K562 (cell line): ENCODE results near the gene TNPO3. TPM values are rescaled to one million over a fixed set of nuclear protein-coding genes. Genes with fewer than 3 reads are reported as not detected.

Source experiments
- ATAC-seq: fragments of 200-7000 bp; cut with Tn5 transposase; 3 replicates; pipeline ENCODE4 v1.9.1; 2020; ENCODE audit warnings: moderate library complexity
- BruUV-seq: library from RNA; stranded (reverse); fragments of 400-500 nt; replicated peaks from 2 replicates; lab custom pipeline; 2021; lab: Mats Ljungman, UMichigan
- CTCF ChIA-PET: fragments of 300-600 bp; formaldehyde crosslinking; extraction: SDS; loops from one replicate; lab custom pipeline; 2021; ENCODE audit warnings: low intra/inter-chr PET ratio; lab: Yijun Ruan, JAX
- POLR2A ChIA-PET: fragments of 300-600, 350-650 bp; sonication (Branson Sonifier 250); formaldehyde crosslinking; extraction: SDS; loops from one replicate; lab custom pipeline; 2021; ENCODE audit warnings: antibody characterized with exemption, inconsistent platforms; lab: Yijun Ruan, JAX
- DNase-seq, 4 experiments: peaks; one replicate each; pipeline versions ENCODE4 v3.0.0 to v3.0.0-alpha.2; 2011 to 2018; ENCODE audit warnings: low spot score in 3 of 4, mixed read lengths in 3 of 4; ENCODE audit errors: extremely low read depth in 1 of 4
- FAIRE-seq: peaks from 2 replicates; lab custom pipeline; 2011; peaks lifted over from hg19 to GRCh38; lab: Jason Lieb, UNC
- H2AFZ ChIP-seq: 2 replicates; pipeline ENCODE4 v1.6.0; 2011; ENCODE audit warnings: low read depth, low read length, control low read depth, inconsistent platforms
- H3K27ac ChIP-seq: fragments of 200-600 bp; 3 replicates; pipeline ENCODE4 v1.8.0; 2011; ENCODE audit warnings: low read depth, mild to moderate bottlenecking, control low read depth, inconsistent platforms, low read length, moderate library complexity, mixed read lengths; ENCODE audit errors: extremely low read depth
- H3K27me3 ChIP-seq, 2 experiments: fragments of 300-600 bp in 1 of 2; 2 replicates in 1 of 2; 3 replicates in 1 of 2; pipeline versions ENCODE4 v1.6.0 to v1.8.0; 2011; ENCODE audit warnings: inconsistent platforms in 2 of 2, low read length in 2 of 2, mild to moderate bottlenecking in 1 of 2, mixed read lengths in 1 of 2, moderate library complexity in 1 of 2; ENCODE audit not compliant: control insufficient read depth in 2 of 2, insufficient read depth in 2 of 2
- H3K36me3 ChIP-seq: fragments of 300-600 bp; 3 replicates; pipeline ENCODE4 v1.8.0; 2011; ENCODE audit warnings: mild to moderate bottlenecking, low read length, inconsistent platforms; ENCODE audit not compliant: control insufficient read depth, insufficient read depth
- H3K4me1 ChIP-seq, 2 experiments: fragments of 200-600 bp in 1 of 2; replicated peaks in 1 of 2; 2 replicates in 1 of 2; 3 replicates in 1 of 2; pipeline versions ENCODE4 v1.5.1 to v1.8.0; 2011; ENCODE audit warnings: inconsistent platforms in 2 of 2, low read length in 2 of 2, mild to moderate bottlenecking in 1 of 2, mixed read lengths in 1 of 2, moderate library complexity in 1 of 2; ENCODE audit not compliant: control insufficient read depth in 2 of 2, insufficient read depth in 2 of 2
- H3K4me2 ChIP-seq: 2 replicates; pipeline ENCODE4 v1.6.1; 2011; ENCODE audit warnings: low read length, control low read depth, inconsistent platforms, mixed read lengths; ENCODE audit not compliant: insufficient read depth
- H3K4me3 ChIP-seq: fragments of 200-600 bp; sonication (generic), shearing (Covaris generic); 2 replicates; pipeline ENCODE4 v1.5.1; 2016; ENCODE audit warnings: control low read depth, inconsistent platforms
- H3K79me2 ChIP-seq: fragments of 200-600 bp; 3 replicates; pipeline ENCODE4 v1.8.0; 2011; ENCODE audit warnings: low read length, inconsistent platforms; ENCODE audit not compliant: control insufficient read depth, insufficient read depth
- H3K9ac ChIP-seq, 2 experiments: 2 replicates each; pipeline versions ENCODE4 v1.6.0 to v1.6.1; 2011; ENCODE audit warnings: low read depth in 2 of 2, low read length in 2 of 2, control low read depth in 1 of 2, inconsistent platforms in 1 of 2, mild to moderate bottlenecking in 1 of 2, mixed read lengths in 1 of 2; ENCODE audit not compliant: insufficient read depth in 1 of 2
- H3K9me1 ChIP-seq: one replicate; pipeline ENCODE4 v1.6.0; 2011; ENCODE audit warnings: inconsistent platforms, mild to moderate bottlenecking, low read length, moderate library complexity; ENCODE audit not compliant: control insufficient read depth, insufficient read depth
- H3K9me3 ChIP-seq: replicated peaks from 2 replicates; pipeline ENCODE4 v1.5.1; 2011; ENCODE audit warnings: low read depth, low read length, inconsistent platforms; ENCODE audit not compliant: control insufficient read depth, insufficient read depth
- H4K20me1 ChIP-seq: replicated peaks from 2 replicates; pipeline ENCODE4 v1.6.1; 2011; ENCODE audit warnings: low read length, inconsistent platforms, mixed read lengths; ENCODE audit not compliant: control insufficient read depth, insufficient read depth
- ARID1B ChIP-seq: fragments of 450-650 bp; IDR thresholded peaks from 2 replicates; pipeline ENCODE4 v1.6.1; 2016; ENCODE audit warnings: antibody characterized with exemption, mild to moderate bottlenecking, inconsistent platforms
- CBFA2T3 ChIP-seq: fragments of 450-650 bp; IDR thresholded peaks from 2 replicates; pipeline ENCODE4 v1.6.1; 2017
- CBX2 ChIP-seq: fragments of 200-600 bp; sonication (generic); IDR thresholded peaks from one replicate; pipeline ENCODE4 v1.6.1; 2012; ENCODE audit warnings: mild to moderate bottlenecking, low read length, inconsistent platforms; ENCODE audit not compliant: insufficient read depth, poor library complexity, severe bottlenecking
- CREM ChIP-seq: IDR thresholded peaks from 2 replicates; pipeline ENCODE4 v1.6.1; 2014; ENCODE audit warnings: antibody characterized with exemption, low read depth
- DIDO1 ChIP-seq: fragments of 450-650 bp; IDR thresholded peaks from 2 replicates; pipeline ENCODE4 v1.6.1; 2016; ENCODE audit warnings: low read depth, missing biosample characterization, missing genetic modification characterization
- FOXM1 ChIP-seq, 2 experiments: fragments of 450-650 bp in 1 of 2; sonication (generic) in 1 of 2; formaldehyde crosslinking in 1 of 2; IDR thresholded peaks; 2 replicates each; pipeline versions ENCODE4 v1.6.1 to v1.9.0; 2017 to 2022; ENCODE audit warnings: low read depth in 2 of 2, mild to moderate bottlenecking in 2 of 2, missing genetic modification reagents in 1 of 2, moderate library complexity in 1 of 2
- GATAD2B ChIP-seq: fragments of 450-650 bp; IDR thresholded peaks from 2 replicates; pipeline ENCODE4 v1.6.1; 2017; ENCODE audit warnings: mild to moderate bottlenecking, borderline replicate concordance
- MCM2 ChIP-seq: fragments of 450-650 bp; IDR thresholded peaks from 2 replicates; pipeline ENCODE4 v1.6.1; 2017; ENCODE audit warnings: low read depth, mild to moderate bottlenecking
- NRF1 ChIP-seq, 2 experiments: fragments of 450-650 bp; IDR thresholded peaks in 1 of 2; conservative IDR thresholded peaks in 1 of 2; 2 replicates each; pipeline ENCODE4 v1.6.1; 2014; ENCODE audit warnings: mild to moderate bottlenecking in 2 of 2
- STAT6 ChIP-seq: sonication (generic); formaldehyde crosslinking; IDR thresholded peaks from 2 replicates; pipeline ENCODE4 v1.8.1; 2023; ENCODE audit warnings: mild to moderate bottlenecking, missing genetic modification reagents
- TAF15 ChIP-seq: fragments of 200-400 bp; formaldehyde crosslinking; IDR thresholded peaks from 2 replicates; pipeline ENCODE4 v1.6.1; 2017; ENCODE audit warnings: mild to moderate bottlenecking, low read depth, low read length, moderate library complexity
- TAL1 ChIP-seq: fragments of 450-650 bp; IDR thresholded peaks from 2 replicates; pipeline ENCODE4 v1.6.1; 2016; ENCODE audit warnings: mild to moderate bottlenecking
- TEAD4 ChIP-seq, 2 experiments: sonication (generic) in 1 of 2; formaldehyde crosslinking in 1 of 2; IDR thresholded peaks; 2 replicates each; pipeline versions ENCODE4 v1.6.1 to v1.8.0; 2012 to 2022; ENCODE audit warnings: borderline replicate concordance in 1 of 2, inconsistent platforms in 1 of 2, low read length in 1 of 2, mild to moderate bottlenecking in 1 of 2, missing genetic modification reagents in 1 of 2
- TGIF2 ChIP-seq: sonication (generic); formaldehyde crosslinking; IDR thresholded peaks from 2 replicates; pipeline ENCODE4 v1.8.1; 2022; ENCODE audit warnings: mild to moderate bottlenecking, missing genetic modification reagents, moderate library complexity
- ZNF324 ChIP-seq: fragments of 250-450 bp; sonication (Bioruptor Pico); IDR thresholded peaks from 2 replicates; pipeline ENCODE4 v1.4.0; 2020; ENCODE audit warnings: mild to moderate bottlenecking
- ZNF644 ChIP-seq: fragments of 200-800 bp; sonication (Bioruptor generic); IDR thresholded peaks from 2 replicates; pipeline ENCODE4 v1.6.1; 2016; ENCODE audit warnings: low read depth, missing genetic modification characterization, missing compliant biosample characterization
- WGBS: fragments of 100-300 bp; shearing (Covaris generic); methylation state at CpG from one replicate; pipeline ENCODE4 v1.1.6; 2016; ENCODE audit warnings: low coverage, mixed read lengths; ENCODE audit not compliant: insufficient coverage; ENCODE audit errors: missing lambda C conversion rate; 5-methylcytosine and 5-hydroxymethylcytosine counted together
- in situ Hi-C: fragments of 300-500 bp; cut with MboI; formaldehyde crosslinking; loops from 4 replicates; pipeline ENCODE4 v1.15.0; 2018; ENCODE audit warnings: inconsistent platforms, mixed read lengths
- intact Hi-C: fragments of 100-400 bp; cut with micrococcal nuclease; formaldehyde crosslinking; loops from 2 replicates; pipeline ENCODE4 v1.14.2; 2022
- polyA plus RNA-seq, 8 experiments: library from polyadenylated mRNA; depleted of rRNA in 4 of 8; stranded (reverse) in 5 of 8; unstranded in 3 of 8; fragments of >200 nt; fragmentation: Nextera tagmentation in 2 of 8; fragmentation: Illumina TruSeq in 1 of 8; extraction: Ambion mirVana in 2 of 8; extraction: Trizol in 1 of 8; gene quantifications; 2 replicates each; pipeline versions ENCODE4 v1.2.1 to v1.2.3, GENCODE V29; 2011 to 2014; ENCODE audit warnings: inconsistent platforms in 1 of 8, missing spikeins in 1 of 8
- total RNA-seq, 7 experiments: library from RNA; depleted of rRNA in 6 of 7; stranded (reverse); fragments of >200 nt in 6 of 7; fragmentation: Illumina TruSeq in 2 of 7; extraction: Trizol in 2 of 7; gene quantifications; 2 replicates each; pipeline versions ENCODE4 v1.2.1 to v1.2.3, GENCODE V29; 2011 to 2021; ENCODE audit warnings: low replicate concordance in 1 of 7
- TF ChIP-seq, protein P1 (sequence below): fragments of 450-650 bp; IDR thresholded peaks from 2 replicates; pipeline ENCODE4 v1.6.1; 2016; ENCODE audit warnings: mild to moderate bottlenecking

TNPO3 gene
- total and polyA plus RNA-seq, 9 of the 15 experiments (the other 6 are each of a cell fraction or from before 2014, with no cell fraction given): 35.8 to 125 (median 110) TPM

DNA sequence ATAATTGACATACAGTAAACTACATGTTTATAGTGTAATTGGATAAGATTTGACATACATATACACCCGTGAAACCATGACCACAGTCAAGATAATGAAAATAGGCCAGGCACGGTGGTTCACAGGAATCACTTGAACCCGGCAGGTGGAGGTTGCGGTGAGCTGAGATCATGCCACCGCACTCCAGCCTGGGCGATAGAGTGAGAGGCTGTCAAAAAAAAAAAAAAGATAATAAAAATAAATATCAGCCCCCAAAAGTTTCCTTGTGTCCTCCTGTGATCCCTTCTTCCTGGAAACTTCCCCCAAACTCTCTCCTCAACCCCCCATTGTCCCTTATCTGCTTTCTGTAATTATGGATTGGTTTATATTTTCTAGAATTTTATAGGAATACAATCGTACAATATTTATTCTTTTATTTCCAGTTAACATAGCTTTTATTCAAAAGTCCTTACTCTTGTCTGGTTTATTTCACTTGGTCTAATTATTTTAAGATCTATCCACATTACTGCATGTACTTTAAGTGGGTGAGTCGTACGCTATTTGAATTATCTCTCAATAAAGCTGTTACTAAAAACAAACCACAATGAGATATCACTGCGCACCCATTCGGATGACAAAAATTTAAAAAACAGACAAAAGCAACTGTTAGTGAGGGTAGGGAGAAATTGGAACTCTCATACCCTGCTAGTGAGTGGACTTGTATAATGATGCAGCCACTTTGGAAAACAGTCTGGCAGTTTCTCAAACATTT is 30.1 kb upstream of the TNPO3 start:
- Histone ChIP-seq H3K9ac (peak overlapping the region in 1 of 2 experiments; percentile 72; a peak in 1 of 4 replicates), H4K20me1 (no peaks in the 10 kb centered on the region), H3K79me2 (no peaks in the 10 kb centered on the region), H3K9me3 (no peaks in the 10 kb centered on the region), H3K27ac (no peak overlapping the region), H3K4me3 (no peak overlapping the region), H2AFZ (peak overlapping the region; percentile 23), H3K4me2 (no peak overlapping the region), H3K4me1 (peaks cover 0 to 7% of the 10 kb centered on the region in 2 experiments; a peak in 4 of 5 replicates), H3K27me3 (no peaks in the 10 kb centered on the region), H3K36me3 (no peaks in the 10 kb centered on the region), H3K9me1 (no peaks in the 10 kb centered on the region)
- intact Hi-C loops (no loop called here), in situ Hi-C loops (no loop called here)
- no TSS peak for BruUV-seq
- ChIA-PET CTCF (no interaction called here), POLR2A (interaction anchor here (1.0 to 2.7 kb wide), 3 partner anchors 11 to 19 kb away, joined by 3 to 20 read pairs (median 3); no protein-coding TSS in a partner anchor)
- WGBS: 25% methylated on average over 11 of the region's 11 CpGs
- FAIRE-seq (peak; percentile 65), DNase-seq (no peak), ATAC-seq (peak; percentile 14; the same call in 2 of the 3 replicates)
- TF ChIP-seq TAF15: no peak
- no peak for TF ChIP-seq CREM
- no peak for TF ChIP-seq MCM2
- TF ChIP-seq STAT6: no peak
- 0 out of 2 replicates have a peak, but pooled peaks have one; percentile 12 for TF ChIP-seq FOXM1 (IDR thresholded peaks at IDR 0.05; ENCODE audit: low read depth)
- TF ChIP-seq FOXM1 (CRISPR knock-in tag; IDR thresholded peaks at IDR 0.05; ENCODE audit: low read depth): no peak
- TF ChIP-seq TGIF2 (CRISPR knock-in tag): no peak
- TF ChIP-seq, protein P1, sequence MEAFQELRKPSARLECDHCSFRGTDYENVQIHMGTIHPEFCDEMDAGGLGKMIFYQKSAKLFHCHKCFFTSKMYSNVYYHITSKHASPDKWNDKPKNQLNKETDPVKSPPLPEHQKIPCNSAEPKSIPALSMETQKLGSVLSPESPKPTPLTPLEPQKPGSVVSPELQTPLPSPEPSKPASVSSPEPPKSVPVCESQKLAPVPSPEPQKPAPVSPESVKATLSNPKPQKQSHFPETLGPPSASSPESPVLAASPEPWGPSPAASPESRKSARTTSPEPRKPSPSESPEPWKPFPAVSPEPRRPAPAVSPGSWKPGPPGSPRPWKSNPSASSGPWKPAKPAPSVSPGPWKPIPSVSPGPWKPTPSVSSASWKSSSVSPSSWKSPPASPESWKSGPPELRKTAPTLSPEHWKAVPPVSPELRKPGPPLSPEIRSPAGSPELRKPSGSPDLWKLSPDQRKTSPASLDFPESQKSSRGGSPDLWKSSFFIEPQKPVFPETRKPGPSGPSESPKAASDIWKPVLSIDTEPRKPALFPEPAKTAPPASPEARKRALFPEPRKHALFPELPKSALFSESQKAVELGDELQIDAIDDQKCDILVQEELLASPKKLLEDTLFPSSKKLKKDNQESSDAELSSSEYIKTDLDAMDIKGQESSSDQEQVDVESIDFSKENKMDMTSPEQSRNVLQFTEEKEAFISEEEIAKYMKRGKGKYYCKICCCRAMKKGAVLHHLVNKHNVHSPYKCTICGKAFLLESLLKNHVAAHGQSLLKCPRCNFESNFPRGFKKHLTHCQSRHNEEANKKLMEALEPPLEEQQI: no peak
- no peak for TF ChIP-seq CBX2
- no peak for TF ChIP-seq DIDO1 (tag)
- no peak for TF ChIP-seq ZNF324 (CRISPR knock-in tag)
- TF ChIP-seq NRF1 (conservative IDR thresholded peaks at IDR 0.05 in 1 of 2, IDR thresholded peaks at IDR 0.05 in 1 of 2): peak; percentile 13 to 22; a peak in 1 of 4 replicates
- TF ChIP-seq ARID1B: 0 out of 2 replicates have a peak, but pooled peaks have one; percentile 23
- TF ChIP-seq GATAD2B: no peak
- TF ChIP-seq TEAD4 (IDR thresholded peaks at IDR 0.05; ENCODE audit: low read length): peak; percentile 37; the same call in 1 of the 2 replicates
- TF ChIP-seq TEAD4 (CRISPR knock-in tag; IDR thresholded peaks at IDR 0.05; ENCODE audit: borderline replicate concordance): no peak
- TF ChIP-seq CBFA2T3: peak; percentile 8; the same call in 1 of the 2 replicates
- TF ChIP-seq TAL1: peak; percentile 14; the same call in 1 of the 2 replicates
- no peak for TF ChIP-seq ZNF644 (tag)
